ENCODE data around the gene PANK3. TPM values are rescaled to one million over a fixed set of nuclear protein-coding genes. Genes with fewer than 3 reads are reported as not detected.

PANK3 gene
- total RNA-seq, 1 experiment from 2014 or later = 111 TPM

GRCh38 chr5:168502563-168503237 lies 76.5 kb downstream of the PANK3 start:
- Histone ChIP-seq H3K36me3 (peaks cover 67% of the 10 kb centered on the region), H3K27me3 (no peaks in the 10 kb centered on the region), H3K4me1 (no peaks in the 10 kb centered on the region; the same call in 1 of the 2 replicates), H3K4me3 (no peak overlapping the region), H3K27ac (no peak overlapping the region), H3K9me3 (replicated peaks) (no peaks in the 10 kb centered on the region)
- no peak for DNase-seq

Other genes starting within 250 kb of the PANK3 start
- 137 and 139 TPM in 2 replicates for gene RARS1, start 92.9 kb downstream of the PANK3 start, total RNA-seq (2014; rRNA removed; shearing (Covaris generic))
- not detected in 2 replicates for gene FBLL1, start 50.1 kb downstream of the PANK3 start, total RNA-seq (2014; rRNA removed; shearing (Covaris generic))

Measured in SJCRH30 (cell line).